Chondrocyte (in vitro differentiated cells): ENCODE measurements around the gene PPP1R9B. TPM values are rescaled to one million over a fixed set of nuclear protein-coding genes. Genes with fewer than 3 reads are reported as not detected.

Experiments
- DNase-seq: peaks from one replicate; pipeline ENCODE4 v3.0.0; 2021; ENCODE audit warnings: mixed read lengths, low spot score
- H3K27ac Mint-ChIP-seq: one replicate; pipeline ENCODE4 v1.8.0; 2021; ENCODE audit warnings: mild to moderate bottlenecking, moderate library complexity, mixed read lengths; ENCODE audit not compliant: unreplicated experiment
- H3K27me3 Mint-ChIP-seq: 2 replicates; pipeline ENCODE4 v1.8.0; 2021; ENCODE audit warnings: low read depth, mixed read lengths
- H3K36me3 Mint-ChIP-seq: 2 replicates; pipeline ENCODE4 v1.8.0; 2021; ENCODE audit warnings: low read depth, mixed read lengths
- H3K4me1 Mint-ChIP-seq: 2 replicates; pipeline ENCODE4 v1.8.0; 2021; ENCODE audit warnings: low read depth, mild to moderate bottlenecking, mixed read lengths
- H3K4me3 Mint-ChIP-seq: one replicate; pipeline ENCODE4 v1.8.0; 2021; ENCODE audit warnings: mild to moderate bottlenecking, moderate library complexity, mixed read lengths; ENCODE audit not compliant: unreplicated experiment
- H3K9me3 Mint-ChIP-seq: 2 replicates; pipeline ENCODE4 v1.8.0; 2021; ENCODE audit warnings: low read depth, mixed read lengths
- total RNA-seq: library from RNA; stranded (reverse); gene quantifications from 3 replicates; pipeline ENCODE4 v1.2.1, GENCODE V29; 2021
- TF ChIP-seq, protein P1 (sequence below): fragments of 200-600 bp; sonication (generic); IDR thresholded peaks from 2 replicates; pipeline ENCODE4 v1.5.0; 2021; ENCODE audit warnings: antibody characterized with exemption, mild to moderate bottlenecking, moderate library complexity

Gene PPP1R9B
- total RNA-seq, 1 donor from 2014 or later, result 79.3 TPM

DNA sequence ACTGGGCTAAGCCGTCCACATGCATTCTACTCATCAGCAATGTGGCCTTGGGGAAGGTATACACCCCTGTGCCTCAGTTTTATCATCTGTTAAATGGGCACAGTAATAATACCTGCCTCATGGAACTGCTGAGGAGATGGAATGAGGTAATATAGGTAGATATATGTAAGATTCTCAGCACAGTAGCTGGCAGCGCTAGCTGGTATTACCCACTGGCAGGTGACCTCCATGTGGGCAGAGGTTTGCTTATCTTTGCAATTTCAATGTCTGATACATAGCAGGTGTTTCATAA is 14.2 kb upstream of the PPP1R9B start:
- no peak overlapping the region for H3K4me3 Mint-ChIP-seq

DNA sequence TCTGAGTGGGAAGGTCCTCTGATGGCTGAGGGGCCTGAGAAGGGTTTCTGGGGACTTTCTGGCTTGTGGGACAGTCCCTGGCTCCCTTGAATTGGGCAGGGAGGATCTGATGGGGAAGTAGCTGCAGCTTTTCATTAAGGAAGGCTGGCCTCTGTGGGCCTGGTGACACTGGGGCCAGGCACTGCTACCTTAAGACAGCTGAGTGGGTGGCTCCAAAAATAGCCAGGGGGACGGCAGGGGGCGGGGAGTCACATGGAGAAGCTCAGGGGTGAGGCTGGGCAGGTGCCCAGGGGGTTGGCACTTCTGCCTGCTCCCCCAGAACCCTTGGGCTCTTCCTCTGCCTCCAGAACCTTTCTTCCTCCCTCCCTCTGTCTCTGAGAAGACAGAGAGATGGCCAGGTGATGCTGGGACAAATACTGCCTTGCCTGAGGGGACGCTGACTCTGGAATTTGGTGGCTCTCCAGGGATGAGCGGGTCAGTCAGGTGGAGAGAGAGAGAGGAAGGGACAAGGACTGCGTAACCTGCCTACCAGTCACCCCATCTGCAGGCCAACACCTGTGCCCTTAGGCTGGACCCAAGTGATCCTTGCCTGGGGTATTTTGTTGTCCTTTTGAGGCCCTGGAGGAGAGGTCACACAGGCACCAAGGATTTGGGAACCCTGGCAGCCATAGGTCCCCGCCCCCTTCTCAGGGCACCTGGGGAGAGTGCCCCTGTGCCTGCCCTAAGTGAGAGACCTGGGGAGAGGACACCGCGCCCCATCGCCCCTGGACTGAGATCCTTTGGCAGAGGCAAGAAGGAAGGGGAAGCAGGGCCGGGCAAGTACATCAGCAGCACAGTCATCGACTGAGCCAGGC is 13.6 kb upstream of the PPP1R9B start:
- no peaks in the 10 kb centered on the region for H3K27me3 Mint-ChIP-seq
- no peak overlapping the region for H3K4me3 Mint-ChIP-seq
- no peaks in the 10 kb centered on the region for H3K36me3 Mint-ChIP-seq
- H3K4me1 Mint-ChIP-seq, result peaks cover 23% of the 10 kb centered on the region
- no peaks in the 10 kb centered on the region for H3K9me3 Mint-ChIP-seq
- DNase-seq, result no peak
- H3K27ac Mint-ChIP-seq, result no peak overlapping the region
- TF ChIP-seq, protein P1, sequence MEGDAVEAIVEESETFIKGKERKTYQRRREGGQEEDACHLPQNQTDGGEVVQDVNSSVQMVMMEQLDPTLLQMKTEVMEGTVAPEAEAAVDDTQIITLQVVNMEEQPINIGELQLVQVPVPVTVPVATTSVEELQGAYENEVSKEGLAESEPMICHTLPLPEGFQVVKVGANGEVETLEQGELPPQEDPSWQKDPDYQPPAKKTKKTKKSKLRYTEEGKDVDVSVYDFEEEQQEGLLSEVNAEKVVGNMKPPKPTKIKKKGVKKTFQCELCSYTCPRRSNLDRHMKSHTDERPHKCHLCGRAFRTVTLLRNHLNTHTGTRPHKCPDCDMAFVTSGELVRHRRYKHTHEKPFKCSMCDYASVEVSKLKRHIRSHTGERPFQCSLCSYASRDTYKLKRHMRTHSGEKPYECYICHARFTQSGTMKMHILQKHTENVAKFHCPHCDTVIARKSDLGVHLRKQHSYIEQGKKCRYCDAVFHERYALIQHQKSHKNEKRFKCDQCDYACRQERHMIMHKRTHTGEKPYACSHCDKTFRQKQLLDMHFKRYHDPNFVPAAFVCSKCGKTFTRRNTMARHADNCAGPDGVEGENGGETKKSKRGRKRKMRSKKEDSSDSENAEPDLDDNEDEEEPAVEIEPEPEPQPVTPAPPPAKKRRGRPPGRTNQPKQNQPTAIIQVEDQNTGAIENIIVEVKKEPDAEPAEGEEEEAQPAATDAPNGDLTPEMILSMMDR, result no peak

More for the DNA sequence above, 14.2 kb upstream of the PPP1R9B start:
- Mint-ChIP-seq H3K27ac (no peak overlapping the region), H3K4me1 (peaks cover 28% of the 10 kb centered on the region), H3K9me3 (no peaks in the 10 kb centered on the region), H3K36me3 (no peaks in the 10 kb centered on the region), H3K27me3 (no peaks in the 10 kb centered on the region)
- TF ChIP-seq, protein P1, result no peak
- no peak for DNase-seq

DNA sequence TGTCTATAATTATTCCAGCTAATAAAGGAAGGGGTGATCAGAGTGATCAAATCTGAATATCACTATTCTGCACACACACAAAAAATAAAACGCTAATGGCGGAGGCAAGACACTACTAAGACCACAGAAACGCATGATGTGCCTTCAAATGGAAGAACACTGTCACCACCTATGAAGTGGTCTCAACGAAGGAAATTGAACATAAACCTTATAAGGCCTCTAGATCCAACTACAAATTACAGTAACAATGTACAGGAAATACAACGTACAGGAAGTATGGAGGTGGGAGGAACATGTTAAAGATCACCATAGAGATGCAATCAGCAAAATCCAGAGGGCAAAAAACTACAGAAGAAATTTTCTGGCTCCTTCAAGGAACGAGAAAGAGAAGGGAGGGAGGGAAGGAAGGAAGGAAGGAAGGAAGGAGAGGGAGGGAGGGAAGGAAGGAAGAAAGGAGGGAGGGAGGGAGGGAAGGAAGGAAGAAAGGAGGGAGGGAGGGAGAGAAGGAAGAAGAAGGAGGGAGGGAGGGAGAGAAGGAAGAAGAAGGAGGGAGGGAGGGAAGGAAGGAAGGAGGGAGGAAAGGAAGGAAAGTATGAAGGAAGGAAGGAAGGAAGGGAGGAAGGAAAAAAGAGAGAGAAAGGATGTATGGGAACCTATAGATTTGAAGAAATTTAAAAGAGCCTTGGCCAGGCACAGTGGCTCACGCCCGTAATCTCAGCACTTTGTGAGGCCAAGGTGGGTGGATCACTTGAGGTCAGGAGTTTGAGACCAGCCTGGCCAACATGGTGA is 12.2 kb upstream of the PPP1R9B start:
- no peak overlapping the region for H3K27ac Mint-ChIP-seq
- TF ChIP-seq, protein P1, result no peak
- no peaks in the 10 kb centered on the region for H3K27me3 Mint-ChIP-seq
- H3K9me3 Mint-ChIP-seq, result no peaks in the 10 kb centered on the region
- DNase-seq, result no peak
- peaks cover 18% of the 10 kb centered on the region for H3K4me1 Mint-ChIP-seq
- H3K36me3 Mint-ChIP-seq, result no peaks in the 10 kb centered on the region
- H3K4me3 Mint-ChIP-seq, result no peak overlapping the region

DNA sequence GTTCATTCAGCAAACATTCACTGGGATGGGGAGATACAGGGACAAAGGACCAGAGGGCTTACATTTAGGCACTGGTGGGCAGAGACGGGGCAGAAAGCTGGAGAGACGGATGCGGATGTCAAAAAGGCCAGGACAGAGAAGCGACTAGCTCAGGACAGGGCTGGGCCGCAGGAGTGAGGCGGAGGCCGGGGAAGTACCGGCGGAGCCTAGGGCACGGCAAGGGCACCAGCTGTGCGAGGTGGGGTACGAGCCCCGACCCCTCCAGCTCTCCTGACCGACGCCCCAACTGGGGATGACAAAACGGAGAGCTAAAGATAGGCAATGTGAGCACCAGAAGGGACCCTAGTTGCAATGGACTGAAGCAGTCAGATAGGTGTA is 11.4 kb upstream of the PPP1R9B start:
- Mint-ChIP-seq H3K36me3 (no peaks in the 10 kb centered on the region), H3K4me1 (peaks cover 18% of the 10 kb centered on the region), H3K9me3 (no peaks in the 10 kb centered on the region), H3K27me3 (no peaks in the 10 kb centered on the region), H3K4me3 (peak overlapping the region; percentile 80), H3K27ac (no peak overlapping the region)
- DNase-seq, result no peak
- TF ChIP-seq, protein P1, result no peak

DNA sequence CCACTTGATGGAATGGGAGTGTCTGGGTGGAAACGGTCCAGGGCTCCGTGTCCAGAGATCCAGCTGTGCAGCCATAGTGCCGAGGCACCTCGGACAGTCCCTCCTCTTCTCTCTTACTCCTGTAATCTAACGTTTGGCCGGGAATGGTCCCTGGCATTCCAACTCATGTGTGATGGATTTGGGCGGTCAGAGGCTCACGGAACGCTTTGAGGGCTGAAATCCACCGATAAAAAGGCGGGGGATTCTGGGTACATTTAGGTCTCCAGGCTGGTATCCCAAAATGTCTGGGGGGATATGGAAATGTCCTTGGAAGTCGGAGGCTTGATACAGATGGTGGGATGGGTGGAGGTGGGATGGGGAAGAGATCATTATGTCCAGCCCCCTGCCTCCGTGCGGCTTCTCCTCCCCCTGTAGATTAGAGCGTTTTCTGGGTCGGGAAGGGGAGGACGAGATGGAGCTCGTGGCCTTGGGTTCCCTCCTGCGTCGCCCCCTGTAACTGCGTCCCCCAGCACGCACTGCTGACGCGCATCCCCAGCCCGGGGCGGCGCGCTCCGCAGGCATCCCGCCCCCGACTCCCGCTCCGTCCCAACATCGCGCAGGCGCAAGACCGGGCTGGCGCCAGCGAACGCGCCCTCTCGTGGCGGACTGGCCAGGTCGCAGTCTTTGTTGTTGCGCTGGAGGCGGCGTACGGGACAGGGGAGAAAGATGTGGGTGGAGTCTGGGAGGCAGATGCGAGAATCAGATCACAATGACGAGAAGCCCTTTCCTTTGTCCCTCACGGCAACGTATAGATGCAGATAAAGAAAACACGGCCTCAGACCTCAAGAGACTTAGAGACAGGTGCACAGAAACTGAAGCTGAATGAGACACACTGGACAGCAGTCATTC is 10.8 kb upstream of the PPP1R9B start:
- TF ChIP-seq, protein P1, result peak; percentile 97
- Mint-ChIP-seq H3K27me3 (no peaks in the 10 kb centered on the region), H3K4me3 (peak overlapping the region; percentile 80), H3K9me3 (no peaks in the 10 kb centered on the region), H3K27ac (peak overlapping the region; percentile 64), H3K4me1 (peaks cover 18% of the 10 kb centered on the region), H3K36me3 (no peaks in the 10 kb centered on the region)
- no peak for DNase-seq
